Measurements from ENCODE around the gene NKD1.
"Not testable (repeated sequence)": the region's sequence is repeated elsewhere in the genome, so short reads cannot be mapped to it uniquely, and the experiment has no call there.

Gene NKD1

DNA sequence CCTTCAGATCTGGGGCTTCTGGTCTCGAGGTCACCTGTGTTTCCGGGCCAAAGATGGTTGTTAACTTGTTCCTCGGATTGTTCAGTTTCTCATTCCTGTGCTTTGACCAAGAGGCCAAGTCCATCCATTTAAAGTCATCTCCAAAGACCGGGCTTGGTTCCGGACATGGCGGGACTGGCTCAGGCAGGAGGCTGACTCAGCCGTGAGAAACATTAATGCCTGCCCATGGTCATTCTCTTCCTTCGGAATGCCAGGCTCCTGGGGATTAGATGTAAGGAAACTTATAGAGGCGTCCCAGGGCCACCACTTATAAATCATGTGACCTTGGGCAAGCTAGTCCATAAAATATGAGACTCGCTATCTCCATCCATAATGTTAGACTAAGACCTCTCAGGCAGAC, 13.6 kb upstream of the NKD1 start:
- WGBS, 2 donors (ENCODE audit: extremely low coverage in 2 of 2, insufficient read length in 2 of 2, insufficient replicate concordance in 1 of 2): no CpG with 5 or more reads among the region's 10 CpGs

DNA sequence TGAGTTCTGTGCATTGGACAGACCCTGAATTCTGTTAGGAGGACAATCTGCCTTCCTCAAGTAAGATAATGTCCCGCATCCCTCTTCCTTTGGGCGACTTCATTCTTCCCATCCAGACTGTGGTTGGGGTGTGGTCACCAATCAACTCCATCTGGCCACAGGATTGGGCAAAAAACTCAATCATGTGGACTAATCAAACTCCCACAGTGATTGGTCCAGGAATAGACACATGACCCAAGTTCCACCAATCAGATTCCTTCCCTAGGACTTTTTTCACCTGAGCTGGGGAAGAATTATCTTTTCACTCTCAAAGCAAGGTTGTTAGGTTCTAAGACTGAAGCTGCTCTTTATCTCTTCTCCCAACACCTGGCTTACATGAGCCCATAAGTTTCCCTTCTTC, 13.2 kb upstream of the NKD1 start:
- H3K9me3 ChIP-seq (replicated peaks in 1 of 2; ENCODE audit: control insufficient read depth in 2 of 2, insufficient read depth in 1 of 2, low read depth in 1 of 2, low read length in 2 of 2): peaks cover 2 to 3% of the 10 kb centered on the region in 2 donors
- no peak overlapping the region for H3K18ac ChIP-seq (ENCODE audit: low read length)
- H3K9ac ChIP-seq (ENCODE audit: low read depth, low read length, poor library complexity): no peak overlapping the region
- H4K8ac ChIP-seq (ENCODE audit: low read depth, low read length): no peak overlapping the region
- DNase-seq (ENCODE audit: low spot score): no peak
- no peak overlapping the region for H2BK12ac ChIP-seq (ENCODE audit: low read length)
- H3K4ac ChIP-seq (ENCODE audit: low read length): no peak overlapping the region
- peaks cover 0 to 12% (median 2%) of the 10 kb centered on the region in 3 experiments for H3K27me3 ChIP-seq (ENCODE audit: control insufficient read depth in 3 of 3, insufficient read depth in 3 of 3, low read depth in 1 of 3, low read length in 3 of 3)
- H2BK5ac ChIP-seq (ENCODE audit: low read length): no peak overlapping the region
- H3K27ac ChIP-seq (replicated peaks; ENCODE audit: low read length): no peak overlapping the region
- H2AK5ac ChIP-seq (ENCODE audit: low read depth, low read length): no peak overlapping the region
- no peak overlapping the region for H3K4me2 ChIP-seq (ENCODE audit: insufficient read depth, low read length, poor library complexity, severe bottlenecking)
- no peak overlapping the region for H4K91ac ChIP-seq (ENCODE audit: low read depth, low read length, poor library complexity)
- H2BK120ac ChIP-seq (ENCODE audit: low read depth, low read length): no peak overlapping the region
- no peak overlapping the region for H3K4me3 ChIP-seq (ENCODE audit: low read length in 2 of 2)
- no peak overlapping the region for H2BK15ac ChIP-seq (ENCODE audit: low read length)
- H3K23ac ChIP-seq (ENCODE audit: low read depth, low read length, poor library complexity): no peak overlapping the region
- no peaks in the 10 kb centered on the region for H3K79me1 ChIP-seq (ENCODE audit: low read depth, low read length)
- peaks cover 9 to 14% of the 10 kb centered on the region in 2 donors for H3K4me1 ChIP-seq (ENCODE audit: control insufficient read depth in 2 of 2, insufficient read depth in 1 of 2, low read depth in 1 of 2, low read length in 2 of 2)
- no peak overlapping the region for H2AFZ ChIP-seq (ENCODE audit: low read length)
- H3K36me3 ChIP-seq (replicated peaks in 1 of 2; ENCODE audit: control insufficient read depth in 2 of 2, insufficient read depth in 2 of 2, low read length in 2 of 2): no peaks in the 10 kb centered on the region
- no peak overlapping the region for H3K14ac ChIP-seq (ENCODE audit: low read length)
- WGBS, 2 donors (ENCODE audit: extremely low coverage in 2 of 2, insufficient read length in 2 of 2, insufficient replicate concordance in 1 of 2): no CpG with 5 or more reads among the region's 2 CpGs

More for the DNA sequence above, 13.6 kb upstream of the NKD1 start:
- no peak overlapping the region for H3K9ac ChIP-seq (ENCODE audit: low read depth, low read length, poor library complexity)
- H3K4me1 ChIP-seq (ENCODE audit: control insufficient read depth in 2 of 2, insufficient read depth in 1 of 2, low read depth in 1 of 2, low read length in 2 of 2): peaks cover 6 to 11% of the 10 kb centered on the region in 2 donors
- H3K27me3 ChIP-seq (ENCODE audit: control insufficient read depth in 3 of 3, insufficient read depth in 3 of 3, low read depth in 1 of 3, low read length in 3 of 3): peaks cover 0 to 12% (median 2%) of the 10 kb centered on the region in 3 experiments
- H3K4me2 ChIP-seq (ENCODE audit: insufficient read depth, low read length, poor library complexity, severe bottlenecking): no peak overlapping the region
- H4K8ac ChIP-seq (ENCODE audit: low read depth, low read length): no peak overlapping the region
- no peaks in the 10 kb centered on the region for H3K36me3 ChIP-seq (replicated peaks in 1 of 2; ENCODE audit: control insufficient read depth in 2 of 2, insufficient read depth in 2 of 2, low read length in 2 of 2)
- H2BK15ac ChIP-seq (ENCODE audit: low read length): no peak overlapping the region
- H3K18ac ChIP-seq (ENCODE audit: low read length): no peak overlapping the region
- no peak overlapping the region for H3K27ac ChIP-seq (replicated peaks; ENCODE audit: low read length)
- H4K91ac ChIP-seq (ENCODE audit: low read depth, low read length, poor library complexity): no peak overlapping the region
- H2AK5ac ChIP-seq (ENCODE audit: low read depth, low read length): no peak overlapping the region
- H3K4me3 ChIP-seq (ENCODE audit: low read length in 2 of 2): no peak overlapping the region
- no peak overlapping the region for H3K14ac ChIP-seq (ENCODE audit: low read length)
- no peak overlapping the region for H2BK5ac ChIP-seq (ENCODE audit: low read length)
- H3K79me1 ChIP-seq (ENCODE audit: low read depth, low read length): no peaks in the 10 kb centered on the region
- no peak for DNase-seq (ENCODE audit: low spot score)
- no peak overlapping the region for H2BK12ac ChIP-seq (ENCODE audit: low read length)
- no peak overlapping the region for H2AFZ ChIP-seq (ENCODE audit: low read length)
- no peak overlapping the region for H3K23ac ChIP-seq (ENCODE audit: low read depth, low read length, poor library complexity)
- no peak overlapping the region for H3K4ac ChIP-seq (ENCODE audit: low read length)
- peaks cover 3 to 4% of the 10 kb centered on the region in 2 donors for H3K9me3 ChIP-seq (replicated peaks in 1 of 2; ENCODE audit: control insufficient read depth in 2 of 2, insufficient read depth in 1 of 2, low read depth in 1 of 2, low read length in 2 of 2)
- H2BK120ac ChIP-seq (ENCODE audit: low read depth, low read length): no peak overlapping the region

DNA sequence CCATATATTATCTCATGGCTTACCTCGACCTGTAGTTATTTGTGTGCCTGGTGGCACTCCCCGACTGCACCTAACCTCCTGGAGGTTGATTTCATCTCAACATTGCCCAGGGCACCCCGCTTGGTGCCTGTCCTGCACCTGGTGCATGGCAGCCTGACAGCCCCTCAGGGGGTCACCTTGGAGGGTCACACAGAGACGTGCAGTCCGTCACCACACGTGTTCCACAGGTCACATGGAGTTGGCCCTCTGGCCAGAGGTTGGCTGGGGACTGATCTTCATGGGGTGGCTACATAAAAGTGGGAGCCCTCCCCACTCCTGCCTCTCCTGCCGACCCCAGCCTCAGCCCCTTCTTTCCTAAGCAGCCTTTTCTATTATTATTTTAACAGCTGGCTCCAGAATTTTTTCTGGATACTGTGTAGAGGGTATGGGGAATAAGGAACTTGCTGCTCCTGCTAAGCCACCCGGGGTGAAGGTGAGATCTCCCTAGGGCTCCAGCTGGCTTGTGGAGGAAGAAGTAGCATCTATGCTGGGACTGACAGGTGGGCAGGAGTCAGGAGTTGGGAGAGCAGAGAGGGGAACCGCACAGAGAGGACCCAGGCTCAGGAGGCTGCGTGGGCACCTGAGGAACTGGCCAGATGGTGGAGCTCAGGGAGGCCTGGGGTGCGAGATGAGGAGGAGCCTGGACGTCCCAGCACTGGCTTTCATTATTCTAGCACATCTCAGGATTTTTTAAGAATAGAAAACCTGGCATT, 12.5 kb upstream of the NKD1 start:
- H3K36me3 ChIP-seq (replicated peaks in 1 of 2; ENCODE audit: control insufficient read depth in 2 of 2, insufficient read depth in 2 of 2, low read length in 2 of 2): no peaks in the 10 kb centered on the region
- H3K9ac ChIP-seq (ENCODE audit: low read depth, low read length, poor library complexity): no peak overlapping the region
- no CpG with 5 or more reads among the region's 12 CpGs for WGBS, 2 donors (ENCODE audit: extremely low coverage in 2 of 2, insufficient read length in 2 of 2, insufficient replicate concordance in 1 of 2)
- H3K79me1 ChIP-seq (ENCODE audit: low read depth, low read length): no peaks in the 10 kb centered on the region
- H3K23ac ChIP-seq (ENCODE audit: low read depth, low read length, poor library complexity): no peak overlapping the region
- H2AK5ac ChIP-seq (ENCODE audit: low read depth, low read length): no peak overlapping the region
- no peak overlapping the region for H2BK15ac ChIP-seq (ENCODE audit: low read length)
- H3K4me1 ChIP-seq (ENCODE audit: control insufficient read depth in 2 of 2, insufficient read depth in 1 of 2, low read depth in 1 of 2, low read length in 2 of 2): peaks cover 12 to 17% of the 10 kb centered on the region in 2 donors
- DNase-seq (ENCODE audit: low spot score): no peak
- no peak overlapping the region for H3K14ac ChIP-seq (ENCODE audit: low read length)
- H4K91ac ChIP-seq (ENCODE audit: low read depth, low read length, poor library complexity): no peak overlapping the region
- no peak overlapping the region for H4K8ac ChIP-seq (ENCODE audit: low read depth, low read length)
- H3K4ac ChIP-seq (ENCODE audit: low read length): no peak overlapping the region
- H3K18ac ChIP-seq (ENCODE audit: low read length): peak overlapping the region; percentile 66
- no peak overlapping the region for H3K4me3 ChIP-seq (ENCODE audit: low read length in 2 of 2)
- no peak overlapping the region for H2AFZ ChIP-seq (ENCODE audit: low read length)
- no peak overlapping the region for H3K4me2 ChIP-seq (ENCODE audit: insufficient read depth, low read length, poor library complexity, severe bottlenecking)
- H3K27me3 ChIP-seq (ENCODE audit: control insufficient read depth in 3 of 3, insufficient read depth in 3 of 3, low read depth in 1 of 3, low read length in 3 of 3): peaks cover 0 to 12% (median 2%) of the 10 kb centered on the region in 3 experiments
- no peak overlapping the region for H2BK120ac ChIP-seq (ENCODE audit: low read depth, low read length)
- no peak overlapping the region for H2BK5ac ChIP-seq (ENCODE audit: low read length)
- no peak overlapping the region for H3K27ac ChIP-seq (replicated peaks; ENCODE audit: low read length)
- peaks cover 0 to 2% of the 10 kb centered on the region in 2 donors for H3K9me3 ChIP-seq (replicated peaks in 1 of 2; ENCODE audit: control insufficient read depth in 2 of 2, insufficient read depth in 1 of 2, low read depth in 1 of 2, low read length in 2 of 2)
- H2BK12ac ChIP-seq (ENCODE audit: low read length): no peak overlapping the region

DNA sequence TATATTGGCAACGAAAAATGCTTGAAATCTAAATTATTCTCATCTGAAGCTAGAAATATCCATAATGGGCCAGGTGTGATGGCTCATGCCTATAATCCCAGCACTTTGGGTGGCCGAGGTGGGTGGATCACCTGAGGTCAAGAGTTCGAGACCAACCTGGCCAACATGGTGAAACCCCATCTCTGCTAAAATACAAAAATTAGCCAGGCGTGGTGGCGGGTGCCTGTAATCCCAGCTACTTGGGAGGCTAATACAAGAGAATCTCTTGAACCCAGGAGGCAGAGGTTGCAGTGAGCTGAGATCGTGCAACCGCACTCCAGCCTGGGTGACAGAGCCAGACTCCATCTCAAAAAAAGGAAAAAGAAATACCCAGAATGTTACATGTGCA, 11.9 kb upstream of the NKD1 start:
- not testable (repeated sequence) for H3K4me2 ChIP-seq (ENCODE audit: insufficient read depth, low read length, poor library complexity, severe bottlenecking); H3K36me3 ChIP-seq (replicated peaks in 1 of 2; ENCODE audit: control insufficient read depth in 2 of 2, insufficient read depth in 2 of 2, low read length in 2 of 2); H3K9ac ChIP-seq (ENCODE audit: low read depth, low read length, poor library complexity); H3K18ac ChIP-seq (ENCODE audit: low read length); H2AK5ac ChIP-seq (ENCODE audit: low read depth, low read length); H2BK12ac ChIP-seq (ENCODE audit: low read length); H2BK120ac ChIP-seq (ENCODE audit: low read depth, low read length); H3K14ac ChIP-seq (ENCODE audit: low read length); H2AFZ ChIP-seq (ENCODE audit: low read length); H4K8ac ChIP-seq (ENCODE audit: low read depth, low read length); H3K4me3 ChIP-seq (ENCODE audit: low read length in 2 of 2); H4K91ac ChIP-seq (ENCODE audit: low read depth, low read length, poor library complexity); H3K79me1 ChIP-seq (ENCODE audit: low read depth, low read length); H3K4ac ChIP-seq (ENCODE audit: low read length); H2BK5ac ChIP-seq (ENCODE audit: low read length); H3K27ac ChIP-seq (replicated peaks; ENCODE audit: low read length); H3K9me3 ChIP-seq (replicated peaks in 1 of 2; ENCODE audit: control insufficient read depth in 2 of 2, insufficient read depth in 1 of 2, low read depth in 1 of 2, low read length in 2 of 2); H3K23ac ChIP-seq (ENCODE audit: low read depth, low read length, poor library complexity); H2BK15ac ChIP-seq (ENCODE audit: low read length); DNase-seq (ENCODE audit: low spot score)
- Histone ChIP-seq H3K27me3 (ENCODE audit: control insufficient read depth in 3 of 3, insufficient read depth in 3 of 3, low read depth in 1 of 3, low read length in 3 of 3) (peaks cover 0 to 12% (median 2%) of the 10 kb centered on the region in 3 experiments), H3K4me1 (ENCODE audit: control insufficient read depth in 2 of 2, insufficient read depth in 1 of 2, low read depth in 1 of 2, low read length in 2 of 2) (peaks cover 12 to 17% of the 10 kb centered on the region in 2 donors)
- no CpG with 5 or more reads among the region's 7 CpGs for WGBS, 2 donors (ENCODE audit: extremely low coverage in 2 of 2, insufficient read length in 2 of 2, insufficient replicate concordance in 1 of 2)

All from neuronal stem cell (in vitro differentiated cells).